Activated naive CD4-positive, alpha-beta T cell treated with anti-CD3 and anti-CD28 coated beads for 36 hours (primary cell): Measurements from ENCODE around the gene ZC3H7B. TPM values are rescaled to one million over a fixed set of nuclear protein-coding genes. Genes with fewer than 3 reads are reported as not detected.
"Not testable (repeated sequence)": the region's sequence is repeated elsewhere in the genome, so short reads cannot be mapped to it uniquely, and the experiment has no call there.

ENCODE experiments used
- CTCF ChIA-PET: fragments of 350-600 bp; sonication (Branson Sonifier 250); formaldehyde crosslinking; loops from one replicate; lab custom pipeline; 2021; ENCODE audit warnings: antibody characterized with exemption; lab: Charles Lee
- DNase-seq: peaks from one replicate; pipeline ENCODE4 v3.0.0-alpha.2; 2020
- H3K27ac Mint-ChIP-seq: one replicate; pipeline ENCODE4 v1.8.0; 2021; ENCODE audit warnings: mild to moderate bottlenecking, mixed read lengths
- H3K27me3 Mint-ChIP-seq: one replicate; pipeline ENCODE4 v1.8.0; 2021; ENCODE audit warnings: low read depth, mixed read lengths
- H3K36me3 Mint-ChIP-seq: one replicate; pipeline ENCODE4 v1.8.0; 2021; ENCODE audit warnings: low read depth, mixed read lengths
- H3K4me1 Mint-ChIP-seq: one replicate; pipeline ENCODE4 v1.8.0; 2021; ENCODE audit warnings: low read depth, mixed read lengths
- H3K4me3 Mint-ChIP-seq: one replicate; pipeline ENCODE4 v1.8.0; 2021; ENCODE audit warnings: mild to moderate bottlenecking, moderate library complexity, mixed read lengths
- H3K9me3 Mint-ChIP-seq: one replicate; pipeline ENCODE4 v1.8.0; 2021; ENCODE audit warnings: mixed read lengths
- intact Hi-C: fragments of 100-400 bp; cut with micrococcal nuclease; formaldehyde crosslinking; loops from one replicate; pipeline ENCODE4 v1.15.1; 2023
- microRNA-seq: library from miRNA; unstranded; fragments of <30 nt; microRNA quantifications from one replicate; pipeline ENCODE4 v1.2.0, GENCODE V29; 2022; ENCODE audit warnings: borderline microRNAs expressed, borderline replicate concordance
- total RNA-seq, 2 experiments: library from RNA; stranded (reverse); gene quantifications; one replicate each; pipeline ENCODE4 v1.2.3, GENCODE V29; 2021

ZC3H7B gene
- total RNA-seq, 2 experiments from 2014 or later: 30.0 to 30.3 TPM

- peaks cover 12% of the 10 kb centered on the region for H3K4me1 Mint-ChIP-seq
- not testable (repeated sequence) for DNase-seq, H3K9me3 Mint-ChIP-seq, H3K4me3 Mint-ChIP-seq, H3K36me3 Mint-ChIP-seq, H3K27me3 Mint-ChIP-seq, H3K27ac Mint-ChIP-seq
- CTCF ChIA-PET: interaction anchor here (0.6 to 5.9 kb wide), 17 partner anchors 9 to 480 kb away, joined by 3 to 84 read pairs (median 6); partner anchors contain the start of gene TEF
- intact Hi-C loops: loop anchor here (1.0 to 5.0 kb wide), 5 partner anchors 41 to 194 kb away; no protein-coding TSS in a partner anchor
Observed at GRCh38 chr22:41402851-41403250, 101.5 kb downstream of the ZC3H7B start.

- intact Hi-C loops: loop anchor here (1.0 to 5.0 kb wide), 6 partner anchors 41 to 194 kb away; no protein-coding TSS in a partner anchor
- Mint-ChIP-seq H3K4me1 (peaks cover 12% of the 10 kb centered on the region), H3K36me3 (no peaks in the 10 kb centered on the region), H3K27me3 (no peaks in the 10 kb centered on the region), H3K27ac (no peak overlapping the region), H3K9me3 (no peaks in the 10 kb centered on the region), H3K4me3 (no peak overlapping the region)
- CTCF ChIA-PET: interaction anchor here (0.6 to 5.9 kb wide), 34 partner anchors 13 to 557 kb away, joined by 3 to 84 read pairs (median 5); partner anchors contain the start of genes PHF5A and TEF
- peak; percentile 92 for DNase-seq
Observed at GRCh38 chr22:41403532-41404318, 102.4 kb downstream of the ZC3H7B start.

- H3K27me3 Mint-ChIP-seq: no peaks in the 10 kb centered on the region
- H3K36me3 Mint-ChIP-seq: no peaks in the 10 kb centered on the region
- intact Hi-C loops: no loop called here
- CTCF ChIA-PET: interaction anchor here (0.7 to 5.9 kb wide), 4 partner anchors 43 to 120 kb away, joined by 3 to 84 read pairs (median 48); no protein-coding TSS in a partner anchor
- H3K4me1 Mint-ChIP-seq: peaks cover 12% of the 10 kb centered on the region
- H3K4me3 Mint-ChIP-seq: no peak overlapping the region
- no peak overlapping the region for H3K27ac Mint-ChIP-seq
- DNase-seq: peak; percentile 25
- no peaks in the 10 kb centered on the region for H3K9me3 Mint-ChIP-seq
Observed at GRCh38 chr22:41405588-41405987, 104.3 kb downstream of the ZC3H7B start.

DNA sequence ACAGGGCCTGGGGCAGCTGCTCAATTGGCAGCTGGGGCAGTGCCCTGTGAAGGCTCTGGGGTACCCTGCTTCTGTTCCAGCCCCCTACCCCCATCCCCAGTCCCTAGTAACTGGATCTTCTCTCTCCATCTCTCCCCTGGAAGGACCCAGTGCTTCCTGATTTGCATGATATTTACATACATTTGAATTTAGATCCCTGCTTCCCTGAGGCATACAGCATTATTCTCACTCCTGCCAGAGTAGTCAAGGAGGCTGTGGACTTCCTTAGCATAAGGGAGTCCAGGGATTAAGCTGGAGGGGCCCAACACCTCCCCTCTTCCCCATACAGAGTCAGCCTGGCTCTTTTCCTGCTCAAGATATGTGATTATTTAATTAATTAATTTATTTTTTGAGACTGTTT, 105.1 kb downstream of the ZC3H7B start:
- no peak overlapping the region for H3K27ac Mint-ChIP-seq
- intact Hi-C loops: no loop called here
- CTCF ChIA-PET: interaction anchor here (1.0 to 5.9 kb wide), 2 partner anchors 42 to 119 kb away, joined by 4 to 64 read pairs; no protein-coding TSS in a partner anchor
- H3K36me3 Mint-ChIP-seq: no peaks in the 10 kb centered on the region
- no peak for DNase-seq
- H3K9me3 Mint-ChIP-seq: no peaks in the 10 kb centered on the region
- no peaks in the 10 kb centered on the region for H3K27me3 Mint-ChIP-seq
- H3K4me3 Mint-ChIP-seq: no peak overlapping the region
- H3K4me1 Mint-ChIP-seq: peaks cover 13% of the 10 kb centered on the region

- Mint-ChIP-seq H3K4me3 (no peak overlapping the region), H3K9me3 (no peaks in the 10 kb centered on the region), H3K36me3 (peaks cover under 1% of the 10 kb centered on the region), H3K27me3 (no peaks in the 10 kb centered on the region), H3K4me1 (peaks cover 20% of the 10 kb centered on the region), H3K27ac (no peak overlapping the region)
- intact Hi-C loops: no loop called here
- no peak for DNase-seq
- CTCF ChIA-PET: interaction anchor here (1.0 kb wide), 1 partner anchor 41 kb away, joined by 4 read pairs; no protein-coding TSS in a partner anchor
Observed at GRCh38 chr22:41407433-41407832, 106.1 kb downstream of the ZC3H7B start.

DNA sequence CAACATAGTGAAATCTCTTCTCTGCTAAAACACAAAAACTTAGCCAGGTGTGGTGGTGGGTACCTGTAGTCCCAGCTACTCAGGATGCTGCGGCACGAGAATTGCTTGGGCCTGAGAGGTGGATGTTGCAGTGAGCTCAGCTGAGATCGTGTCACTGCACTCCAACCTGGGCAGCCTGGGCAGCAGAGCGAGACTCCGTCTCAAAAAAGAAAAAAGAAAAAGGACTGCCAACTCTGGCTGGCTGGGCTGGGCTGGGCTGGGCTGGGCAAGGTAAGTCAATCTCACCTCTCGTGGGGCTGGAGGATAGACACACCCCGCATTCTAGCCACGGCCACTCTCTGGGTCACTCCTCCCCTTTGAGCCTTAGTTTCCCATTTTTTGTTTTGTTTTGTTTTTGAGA, 107.3 kb downstream of the ZC3H7B start:
- H3K9me3 Mint-ChIP-seq: no peaks in the 10 kb centered on the region
- no peak overlapping the region for H3K27ac Mint-ChIP-seq
- DNase-seq: no peak
- intact Hi-C loops: no loop called here
- H3K4me1 Mint-ChIP-seq: peaks cover 21% of the 10 kb centered on the region
- peaks cover 3% of the 10 kb centered on the region for H3K36me3 Mint-ChIP-seq
- no peak overlapping the region for H3K4me3 Mint-ChIP-seq
- H3K27me3 Mint-ChIP-seq: no peaks in the 10 kb centered on the region
- CTCF ChIA-PET: interaction anchor here (0.6 to 1.2 kb wide), 4 partner anchors 12 to 199 kb away, joined by 3 to 4 read pairs (median 3); partner anchors contain the start of gene PHF5A

Small RNA genes within 50 kb of the gene (microRNA-seq; reads per million reads assigned to microRNA genes)
- not detected for gene MIR6889

Other genes with a start within 250 kb of the ZC3H7B start
- 10 to 100 TPM; 37.2 to 38.4 TPM for gene EP300, start 208.9 kb upstream of the ZC3H7B start, total RNA-seq
- 10 to 100 TPM; 19.4 to 22.3 TPM for gene L3MBTL2, start 96.2 kb upstream of the ZC3H7B start, total RNA-seq
- under 1 TPM in 1 of 2 experiments, not detected in 1; 0.17 TPM for gene CHADL, start 60.6 kb upstream of the ZC3H7B start, total RNA-seq
- 100 to 1,000 TPM; 173 to 174 TPM for gene RANGAP1, start 15.3 kb upstream of the ZC3H7B start, total RNA-seq
- 1 to 10 TPM; 1.7 to 1.9 TPM for gene TEF, start 80.4 kb downstream of the ZC3H7B start, total RNA-seq
- 10 to 100 TPM; 16.4 to 16.8 TPM for gene TOB2, start 145.3 kb downstream of the ZC3H7B start, total RNA-seq
- 10 to 100 TPM; 67.5 to 69.0 TPM for gene PHF5A, start 167.2 kb downstream of the ZC3H7B start, total RNA-seq
- gene ACO2, start 167.6 kb downstream of the ZC3H7B start, total RNA-seq: 100 to 1,000 TPM; 113 to 118 TPM
- 10 to 100 TPM; 14.8 to 17.6 TPM for gene POLR3H, start 242.9 kb downstream of the ZC3H7B start, total RNA-seq